GM20000 (cell line): ENCODE measurements around the gene ESYT1.

ENCODE experiments used
- DNase-seq: peaks from one replicate; pipeline ENCODE4 v3.0.0; 2012; ENCODE audit warnings: low spot score
- TF ChIP-seq, protein P1 (sequence below): IDR thresholded peaks from 2 replicates; pipeline ENCODE4 v1.5.1; 2012; ENCODE audit warnings: mild to moderate bottlenecking, control low read depth; ENCODE audit errors: extremely low read depth, missing control alignments

Gene ESYT1

DNA sequence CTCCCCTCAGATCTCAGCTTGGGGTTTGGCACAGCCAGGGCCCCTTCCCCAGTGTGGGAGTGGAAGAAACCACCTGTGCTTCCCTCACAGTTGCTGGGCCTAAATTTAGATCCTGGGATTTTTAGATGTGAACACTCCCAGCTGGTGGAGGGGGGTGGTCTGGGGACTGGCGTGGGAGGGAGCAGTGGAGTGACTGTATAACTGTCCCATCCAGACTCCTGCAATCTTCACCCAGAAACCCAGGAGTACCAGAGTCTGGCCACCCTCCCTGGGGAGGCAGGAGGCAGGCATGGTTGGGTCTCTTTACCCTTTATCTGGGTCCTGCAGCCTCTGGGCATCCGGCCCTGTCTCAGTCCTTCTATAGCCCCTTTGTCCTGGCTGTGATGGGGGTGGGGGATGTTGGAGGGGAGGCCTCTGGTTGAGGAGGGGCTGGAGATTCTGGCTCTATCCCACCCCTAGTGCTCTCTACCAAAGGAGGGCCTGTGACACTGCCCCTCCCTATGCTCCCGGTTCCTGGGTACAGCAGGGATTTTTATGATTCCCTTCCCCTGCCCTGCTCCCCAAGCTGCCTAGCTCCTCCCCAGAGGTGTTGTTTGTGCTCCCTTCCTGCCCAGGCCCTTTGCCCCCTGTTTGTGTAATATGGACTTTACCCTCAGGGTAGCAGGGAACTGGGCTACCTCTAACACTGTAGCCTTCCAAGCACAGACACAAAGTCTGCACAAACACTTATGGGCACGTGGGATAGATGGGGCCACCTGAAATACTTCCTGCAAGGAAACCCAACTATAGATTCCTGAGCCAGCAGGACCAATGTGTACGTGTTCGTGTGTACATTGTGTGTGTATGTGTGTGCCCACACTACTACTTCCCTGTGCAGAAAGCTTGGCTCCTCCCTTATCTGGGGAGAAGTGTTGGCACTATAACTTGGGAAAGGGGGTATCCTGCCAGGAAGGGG lies 46.4 kb upstream of the ESYT1 start:
- no peak for DNase-seq
- TF ChIP-seq, protein P1, sequence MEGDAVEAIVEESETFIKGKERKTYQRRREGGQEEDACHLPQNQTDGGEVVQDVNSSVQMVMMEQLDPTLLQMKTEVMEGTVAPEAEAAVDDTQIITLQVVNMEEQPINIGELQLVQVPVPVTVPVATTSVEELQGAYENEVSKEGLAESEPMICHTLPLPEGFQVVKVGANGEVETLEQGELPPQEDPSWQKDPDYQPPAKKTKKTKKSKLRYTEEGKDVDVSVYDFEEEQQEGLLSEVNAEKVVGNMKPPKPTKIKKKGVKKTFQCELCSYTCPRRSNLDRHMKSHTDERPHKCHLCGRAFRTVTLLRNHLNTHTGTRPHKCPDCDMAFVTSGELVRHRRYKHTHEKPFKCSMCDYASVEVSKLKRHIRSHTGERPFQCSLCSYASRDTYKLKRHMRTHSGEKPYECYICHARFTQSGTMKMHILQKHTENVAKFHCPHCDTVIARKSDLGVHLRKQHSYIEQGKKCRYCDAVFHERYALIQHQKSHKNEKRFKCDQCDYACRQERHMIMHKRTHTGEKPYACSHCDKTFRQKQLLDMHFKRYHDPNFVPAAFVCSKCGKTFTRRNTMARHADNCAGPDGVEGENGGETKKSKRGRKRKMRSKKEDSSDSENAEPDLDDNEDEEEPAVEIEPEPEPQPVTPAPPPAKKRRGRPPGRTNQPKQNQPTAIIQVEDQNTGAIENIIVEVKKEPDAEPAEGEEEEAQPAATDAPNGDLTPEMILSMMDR: no peak

DNA sequence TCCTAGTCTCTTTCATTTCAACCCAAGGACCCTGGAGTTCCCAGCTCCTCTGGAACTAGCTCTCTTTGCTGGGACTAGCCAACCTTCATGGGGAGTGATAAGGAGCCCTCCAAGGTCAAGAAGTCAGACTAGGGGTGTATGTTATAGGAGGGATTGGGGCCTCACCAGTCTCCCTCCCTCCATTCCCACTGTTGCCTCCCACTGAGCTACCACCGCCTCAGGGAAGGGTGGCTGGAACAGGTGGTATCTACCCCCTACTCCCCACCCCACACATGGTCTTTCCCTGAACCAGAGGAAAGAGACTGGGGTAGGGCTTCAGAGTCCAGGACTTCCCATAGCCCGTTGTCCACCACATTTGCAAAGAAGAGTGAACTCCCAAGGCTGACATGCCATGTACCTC lies 45.7 kb upstream of the ESYT1 start:
- DNase-seq: no peak
- TF ChIP-seq, protein P1: no peak

DNA sequence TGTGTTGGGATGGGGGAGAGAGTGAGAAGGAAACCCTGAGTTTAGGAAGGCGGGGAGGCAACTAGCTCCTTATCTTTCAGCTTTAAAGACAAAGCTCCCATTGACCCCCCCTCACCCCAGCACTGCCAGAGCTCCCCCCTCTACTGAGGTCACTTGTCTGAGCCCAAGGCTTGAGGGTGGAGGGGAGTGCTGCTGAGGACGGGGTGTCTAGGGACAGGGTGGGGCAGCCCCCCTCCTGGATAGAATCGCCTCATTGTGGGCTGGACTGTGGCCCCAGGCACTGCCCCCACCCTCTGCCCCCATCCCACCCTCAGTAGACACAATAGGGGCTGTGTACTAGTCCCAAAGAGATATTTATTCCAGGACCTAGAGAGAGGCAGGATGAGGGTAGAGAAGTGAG lies 45.1 kb upstream of the ESYT1 start:
- DNase-seq: no peak
- TF ChIP-seq, protein P1: no peak

- TF ChIP-seq, protein P1: peak; percentile 17
- peak; percentile 40 for DNase-seq
Observed at GRCh38 chr12:56084958-56085543, 43.0 kb upstream of the ESYT1 start.

GRCh38 chr12:56086096-56086495 lies 42.0 kb upstream of the ESYT1 start:
- no peak for DNase-seq
- TF ChIP-seq, protein P1: no peak

GRCh38 chr12:56086608-56087007 lies 41.5 kb upstream of the ESYT1 start:
- TF ChIP-seq, protein P1: no peak
- DNase-seq: no peak

DNA sequence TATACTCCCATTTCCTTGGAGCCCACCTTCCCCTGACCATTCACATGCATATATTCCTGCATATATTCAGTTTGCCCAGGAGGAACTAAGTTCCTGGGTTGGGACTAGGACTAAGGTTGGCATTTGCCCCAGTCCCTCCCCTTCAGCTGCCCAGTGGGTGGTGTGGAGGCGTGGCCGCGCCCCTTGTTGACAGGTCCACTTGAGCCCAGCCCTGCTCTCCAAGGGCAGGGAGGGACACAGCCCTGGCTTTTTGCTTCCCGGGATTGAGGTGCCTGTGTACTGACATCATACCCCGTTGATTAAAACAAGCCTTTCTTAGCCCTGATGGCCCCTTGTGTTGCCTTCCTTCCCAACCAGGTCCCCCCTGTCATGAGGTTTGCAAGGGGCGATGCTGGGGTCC lies 40.8 kb upstream of the ESYT1 start:
- TF ChIP-seq, protein P1: no peak
- DNase-seq: no peak
